Activated naive CD4-positive, alpha-beta T cell treated with anti-CD3 and anti-CD28 coated beads for 36 hours (primary cell): ENCODE data around the gene SLC7A1. TPM values are rescaled to one million over a fixed set of nuclear protein-coding genes. Genes with fewer than 3 reads are reported as not detected.

Source experiments
- CTCF ChIA-PET: fragments of 350-600 bp; sonication (Branson Sonifier 250); formaldehyde crosslinking; loops from one replicate; lab custom pipeline; 2021; ENCODE audit warnings: antibody characterized with exemption; lab: Charles Lee
- DNase-seq: peaks from one replicate; pipeline ENCODE4 v3.0.0-alpha.2; 2020
- H3K27ac Mint-ChIP-seq: one replicate; pipeline ENCODE4 v1.8.0; 2021; ENCODE audit warnings: mild to moderate bottlenecking, mixed read lengths
- H3K27me3 Mint-ChIP-seq: one replicate; pipeline ENCODE4 v1.8.0; 2021; ENCODE audit warnings: low read depth, mixed read lengths
- H3K36me3 Mint-ChIP-seq: one replicate; pipeline ENCODE4 v1.8.0; 2021; ENCODE audit warnings: low read depth, mixed read lengths
- H3K4me1 Mint-ChIP-seq: one replicate; pipeline ENCODE4 v1.8.0; 2021; ENCODE audit warnings: low read depth, mixed read lengths
- H3K4me3 Mint-ChIP-seq: one replicate; pipeline ENCODE4 v1.8.0; 2021; ENCODE audit warnings: mild to moderate bottlenecking, moderate library complexity, mixed read lengths
- H3K9me3 Mint-ChIP-seq: one replicate; pipeline ENCODE4 v1.8.0; 2021; ENCODE audit warnings: mixed read lengths
- intact Hi-C: fragments of 100-400 bp; cut with micrococcal nuclease; formaldehyde crosslinking; loops from one replicate; pipeline ENCODE4 v1.15.1; 2023
- total RNA-seq, 2 experiments: library from RNA; stranded (reverse); gene quantifications; one replicate each; pipeline ENCODE4 v1.2.3, GENCODE V29; 2021

The SLC7A1 gene
- total RNA-seq, 2 experiments from 2014 or later, result 115 to 119 TPM

DNA sequence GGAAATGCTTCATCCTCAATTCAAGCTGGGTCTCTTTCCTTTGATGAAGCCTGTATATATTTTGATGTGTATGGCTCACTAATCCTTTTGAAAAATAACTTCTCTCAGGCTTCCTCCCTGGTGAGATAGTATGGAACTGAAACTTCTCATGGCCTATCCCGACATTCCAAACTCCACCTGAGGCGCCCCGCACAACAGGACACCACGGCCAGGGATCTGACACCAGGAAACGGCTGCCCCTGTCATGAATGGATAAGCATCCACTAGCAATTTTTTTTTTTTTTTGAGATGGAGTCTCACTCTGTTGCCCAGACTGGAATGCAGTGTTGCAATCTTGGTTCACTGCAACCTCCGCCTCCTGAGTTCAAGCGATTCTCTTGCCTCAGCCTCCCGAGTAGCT, 16.4 kb downstream of the SLC7A1 start:
- no peak overlapping the region for H3K27ac Mint-ChIP-seq
- peaks cover 53% of the 10 kb centered on the region for H3K4me1 Mint-ChIP-seq

DNA sequence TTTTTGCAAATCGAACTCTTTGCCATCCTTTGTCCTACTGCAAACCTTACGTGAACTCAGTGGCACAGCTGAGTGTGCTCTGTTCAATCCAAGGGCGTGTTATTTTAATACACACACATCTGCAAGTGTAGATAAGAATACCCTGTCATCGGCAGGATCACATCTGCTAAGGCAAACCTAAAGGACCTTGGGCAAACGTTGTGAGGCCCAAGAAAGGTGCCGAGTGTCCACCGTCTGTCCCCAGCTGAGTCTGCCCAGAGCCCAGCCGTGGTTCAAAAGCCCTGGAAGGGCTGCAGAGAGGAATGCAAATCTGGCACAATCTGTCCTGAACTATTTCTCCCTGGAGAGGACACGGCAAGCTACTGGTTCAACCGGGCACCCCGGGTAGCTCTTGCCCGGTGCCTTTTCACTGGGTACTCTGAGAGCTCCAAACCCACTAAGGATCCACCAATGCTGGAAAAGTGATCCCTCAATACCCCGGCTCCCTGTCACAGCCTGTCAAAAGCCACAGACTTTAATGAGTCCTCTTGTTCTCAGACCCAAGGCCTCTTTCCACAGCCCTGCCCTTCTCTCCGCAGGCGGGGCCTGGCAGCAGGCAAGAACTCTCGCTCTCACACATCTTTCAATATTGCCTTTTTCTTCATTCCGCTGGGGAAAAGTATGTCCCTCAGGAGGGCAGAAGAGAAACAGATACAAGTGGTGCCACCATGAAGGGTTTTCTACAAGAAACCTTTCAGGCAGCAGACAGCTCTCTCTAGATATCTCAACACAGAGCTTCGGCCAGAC, 17.0 kb downstream of the SLC7A1 start:
- Mint-ChIP-seq H3K4me1 (peaks cover 53% of the 10 kb centered on the region), H3K27ac (no peak overlapping the region), H3K9me3 (no peaks in the 10 kb centered on the region), H3K36me3 (peaks cover 37% of the 10 kb centered on the region), H3K4me3 (no peak overlapping the region), H3K27me3 (no peaks in the 10 kb centered on the region)
- no peak for DNase-seq
- intact Hi-C loops, result no loop called here
- CTCF ChIA-PET, result interaction anchor here (1.2 kb wide), 1 partner anchor 24 kb away, joined by 3 read pairs; no protein-coding TSS in a partner anchor

More for the DNA sequence above, 16.4 kb downstream of the SLC7A1 start:
- no peak for DNase-seq
- intact Hi-C loops, result no loop called here
- H3K27me3 Mint-ChIP-seq, result no peaks in the 10 kb centered on the region
- CTCF ChIA-PET, result interaction anchor here (1.2 kb wide), 1 partner anchor 25 kb away, joined by 3 read pairs; no protein-coding TSS in a partner anchor
- no peaks in the 10 kb centered on the region for H3K9me3 Mint-ChIP-seq
- no peak overlapping the region for H3K4me3 Mint-ChIP-seq
- peaks cover 39% of the 10 kb centered on the region for H3K36me3 Mint-ChIP-seq

DNA sequence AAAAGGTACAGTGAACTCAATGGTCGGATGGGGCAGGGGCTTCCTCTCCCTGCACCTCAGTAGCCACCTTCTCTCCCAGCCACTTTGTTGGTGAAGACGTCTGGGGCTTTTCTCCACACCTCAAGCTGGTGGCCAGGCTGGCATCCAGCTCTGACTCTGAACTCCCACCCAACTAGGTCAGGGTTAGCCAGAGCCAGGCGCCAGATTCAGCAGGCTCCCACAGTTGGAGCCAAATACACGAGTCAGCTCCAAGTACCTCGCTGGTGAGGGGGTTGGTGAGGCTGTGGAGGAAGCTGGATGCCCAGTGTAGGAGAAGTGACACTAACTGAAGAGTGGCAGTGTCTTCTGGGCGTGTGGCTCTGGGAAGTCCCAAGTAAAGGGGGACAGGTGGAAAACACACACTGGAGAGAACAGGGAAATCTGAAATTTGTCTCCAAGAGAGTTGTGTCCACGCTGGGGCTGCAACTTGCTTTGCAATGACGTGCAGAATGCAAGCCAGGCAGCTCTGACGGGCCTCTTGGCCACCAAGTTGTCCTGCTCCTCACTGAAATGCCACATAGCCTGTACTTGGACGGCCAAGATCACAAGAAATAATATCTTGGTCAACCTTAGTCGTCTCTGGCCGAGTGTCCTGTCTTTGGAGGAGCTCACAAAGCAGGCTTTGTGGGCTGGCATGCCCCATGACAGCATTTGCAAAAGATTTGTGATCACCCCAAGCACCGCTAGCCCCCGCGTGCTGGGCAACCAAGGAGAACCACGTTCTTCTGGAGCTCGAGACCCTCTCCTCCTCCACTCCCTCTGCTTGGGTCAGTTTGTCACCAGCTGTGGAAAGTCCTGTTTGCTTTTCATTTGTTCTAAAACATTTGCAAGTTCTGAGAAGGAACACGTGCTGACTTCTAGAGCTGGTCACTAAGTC, 18.1 kb downstream of the SLC7A1 start:
- Mint-ChIP-seq H3K4me1 (peaks cover 55% of the 10 kb centered on the region), H3K27me3 (no peaks in the 10 kb centered on the region), H3K27ac (no peak overlapping the region), H3K36me3 (peaks cover 37% of the 10 kb centered on the region), H3K4me3 (no peak overlapping the region), H3K9me3 (no peaks in the 10 kb centered on the region)
- CTCF ChIA-PET, result no interaction called here
- DNase-seq, result no peak
- intact Hi-C loops, result no loop called here

DNA sequence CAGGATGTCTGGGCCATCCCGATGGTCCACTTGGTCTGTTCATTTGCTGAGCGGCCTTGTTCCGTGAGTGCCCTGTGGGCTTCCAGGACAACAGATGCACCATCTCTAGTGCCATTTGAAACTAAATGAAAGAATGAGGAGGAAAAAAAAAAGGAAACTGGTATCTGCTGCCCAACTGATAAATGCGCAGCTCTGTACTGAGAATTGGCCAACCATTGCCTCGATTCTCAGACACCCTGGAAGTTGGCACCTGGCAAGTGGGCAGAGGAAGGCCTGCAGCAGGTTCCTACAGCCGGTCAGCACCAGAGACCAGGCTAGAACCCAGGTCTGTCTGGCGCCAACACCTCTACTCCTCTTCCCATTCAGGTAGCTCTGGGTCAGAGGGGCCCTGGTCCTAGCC, 18.9 kb downstream of the SLC7A1 start:
- no peaks in the 10 kb centered on the region for H3K27me3 Mint-ChIP-seq
- CTCF ChIA-PET, result interaction anchor here (0.6 to 1.6 kb wide), 4 partner anchors 12 to 134 kb away, joined by 3 to 4 read pairs (median 3); no protein-coding TSS in a partner anchor
- no peak overlapping the region for H3K27ac Mint-ChIP-seq
- H3K4me3 Mint-ChIP-seq, result no peak overlapping the region
- DNase-seq, result no peak
- no peaks in the 10 kb centered on the region for H3K9me3 Mint-ChIP-seq
- peaks cover 42% of the 10 kb centered on the region for H3K36me3 Mint-ChIP-seq
- peaks cover 57% of the 10 kb centered on the region for H3K4me1 Mint-ChIP-seq
- intact Hi-C loops, result no loop called here

DNA sequence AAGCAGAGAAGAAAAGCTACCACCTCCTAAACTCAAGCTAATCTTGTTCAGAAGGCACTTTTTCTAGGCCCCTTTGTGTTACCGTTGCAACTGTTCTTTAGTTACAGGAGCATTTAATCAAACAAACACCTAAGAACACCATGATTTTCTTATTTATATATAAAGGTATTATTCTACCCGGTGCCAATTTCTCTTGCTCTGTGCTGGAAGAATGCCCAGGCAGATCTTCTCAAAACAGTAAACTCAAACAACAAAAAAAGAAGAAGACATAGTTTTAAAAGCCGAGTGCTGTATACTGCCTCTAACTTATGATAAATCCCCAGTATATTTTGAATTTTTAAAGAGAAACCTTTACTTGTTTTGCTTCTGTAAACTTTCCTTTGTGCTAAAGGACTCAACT, 20.4 kb downstream of the SLC7A1 start:
- no peak overlapping the region for H3K4me3 Mint-ChIP-seq
- CTCF ChIA-PET, result interaction anchor here (0.8 to 1.6 kb wide), 2 partner anchors 11 to 136 kb away, joined by 3 read pairs; no protein-coding TSS in a partner anchor
- peaks cover 41% of the 10 kb centered on the region for H3K36me3 Mint-ChIP-seq
- H3K27me3 Mint-ChIP-seq, result no peaks in the 10 kb centered on the region
- H3K9me3 Mint-ChIP-seq, result no peaks in the 10 kb centered on the region
- intact Hi-C loops, result no loop called here
- no peak overlapping the region for H3K27ac Mint-ChIP-seq
- peaks cover 53% of the 10 kb centered on the region for H3K4me1 Mint-ChIP-seq
- no peak for DNase-seq

DNA sequence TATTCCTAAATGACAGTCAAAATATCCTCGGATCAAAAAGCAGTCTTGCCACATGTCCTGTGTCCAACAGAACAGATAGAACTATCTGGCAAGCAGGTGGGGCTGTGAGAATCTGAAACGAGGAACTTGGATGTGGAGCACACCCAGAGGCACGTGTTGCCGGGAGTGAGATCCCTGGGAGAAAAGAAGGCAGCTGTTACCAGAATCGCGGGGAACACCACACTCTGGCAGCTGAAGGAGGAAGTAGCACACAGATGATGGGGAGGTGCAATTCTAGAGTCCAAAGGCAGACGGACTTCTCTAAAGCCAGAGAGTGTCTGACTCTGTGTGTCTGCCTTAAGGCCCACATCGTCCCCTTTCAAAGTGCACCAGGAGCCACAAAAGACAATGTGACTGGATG, 22.3 kb downstream of the SLC7A1 start:
- CTCF ChIA-PET, result no interaction called here

DNA sequence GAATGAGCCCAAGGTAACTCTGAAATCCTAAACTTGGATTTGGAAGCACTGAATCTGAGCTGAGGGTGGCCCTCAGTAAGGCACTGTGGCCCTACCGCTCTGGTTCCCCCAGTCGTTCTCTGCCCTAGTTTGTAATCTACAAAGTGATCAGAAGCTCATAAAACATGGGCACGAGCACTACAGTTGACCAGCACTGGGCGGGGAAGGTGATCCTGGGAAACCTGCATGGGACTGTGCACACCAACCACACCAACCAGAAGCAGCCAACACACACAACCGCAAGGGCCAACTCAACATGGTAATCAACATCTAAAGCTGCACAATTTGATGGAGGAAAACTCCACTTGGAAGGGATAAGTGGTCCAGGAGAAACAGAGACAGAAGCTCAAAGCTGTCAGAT, 22.9 kb downstream of the SLC7A1 start:
- peaks cover 64% of the 10 kb centered on the region for H3K4me1 Mint-ChIP-seq
- CTCF ChIA-PET, result no interaction called here
- intact Hi-C loops, result no loop called here
- H3K36me3 Mint-ChIP-seq, result peaks cover 37% of the 10 kb centered on the region
- no peak overlapping the region for H3K4me3 Mint-ChIP-seq
- H3K27ac Mint-ChIP-seq, result no peak overlapping the region
- no peak for DNase-seq
- no peaks in the 10 kb centered on the region for H3K27me3 Mint-ChIP-seq
- H3K9me3 Mint-ChIP-seq, result no peaks in the 10 kb centered on the region

More for the DNA sequence above, 22.3 kb downstream of the SLC7A1 start:
- H3K27me3 Mint-ChIP-seq, result no peaks in the 10 kb centered on the region
- H3K4me3 Mint-ChIP-seq, result no peak overlapping the region
- no peak overlapping the region for H3K27ac Mint-ChIP-seq
- no peak for DNase-seq
- peaks cover 39% of the 10 kb centered on the region for H3K36me3 Mint-ChIP-seq
- intact Hi-C loops, result no loop called here
- H3K9me3 Mint-ChIP-seq, result no peaks in the 10 kb centered on the region
- peaks cover 65% of the 10 kb centered on the region for H3K4me1 Mint-ChIP-seq

DNA sequence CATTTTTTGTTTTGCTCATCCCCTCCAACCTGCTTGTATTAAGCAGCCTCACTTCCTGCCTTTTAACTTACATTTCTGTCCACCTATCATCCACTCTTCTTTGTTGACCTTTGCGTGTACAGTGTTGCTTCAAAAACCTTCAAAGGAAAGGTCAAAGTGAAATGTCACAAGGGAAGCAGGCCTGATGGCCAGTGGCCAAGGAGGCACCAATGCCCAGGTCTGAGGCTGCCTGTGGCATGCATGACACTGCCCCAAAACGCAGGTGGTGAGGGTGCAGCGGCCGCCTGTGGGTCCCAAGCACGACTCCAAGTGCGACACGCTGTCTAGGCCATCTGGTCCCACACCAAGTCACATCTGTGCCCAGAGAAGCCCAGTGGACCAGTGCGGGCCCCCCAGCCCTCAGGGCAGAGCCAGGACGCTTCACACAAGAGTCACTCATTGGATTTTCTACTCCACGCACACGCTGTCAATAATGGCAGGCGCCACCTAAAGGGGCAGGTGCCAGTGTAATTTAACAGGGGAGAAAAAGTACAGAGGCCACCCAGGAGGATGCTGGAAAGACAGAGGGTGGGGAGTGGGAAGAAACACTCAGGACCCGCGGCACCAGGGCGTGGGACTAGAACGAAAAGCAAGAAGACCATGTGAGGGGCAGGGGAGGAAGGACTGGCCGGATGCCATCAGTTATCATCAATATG, 23.5 kb downstream of the SLC7A1 start:
- H3K27me3 Mint-ChIP-seq, result no peaks in the 10 kb centered on the region
- intact Hi-C loops, result no loop called here
- CTCF ChIA-PET, result no interaction called here
- H3K4me3 Mint-ChIP-seq, result no peak overlapping the region
- H3K9me3 Mint-ChIP-seq, result no peaks in the 10 kb centered on the region
- no peak for DNase-seq
- peaks cover 36% of the 10 kb centered on the region for H3K36me3 Mint-ChIP-seq
- H3K27ac Mint-ChIP-seq, result no peak overlapping the region
- H3K4me1 Mint-ChIP-seq, result peaks cover 65% of the 10 kb centered on the region

DNA sequence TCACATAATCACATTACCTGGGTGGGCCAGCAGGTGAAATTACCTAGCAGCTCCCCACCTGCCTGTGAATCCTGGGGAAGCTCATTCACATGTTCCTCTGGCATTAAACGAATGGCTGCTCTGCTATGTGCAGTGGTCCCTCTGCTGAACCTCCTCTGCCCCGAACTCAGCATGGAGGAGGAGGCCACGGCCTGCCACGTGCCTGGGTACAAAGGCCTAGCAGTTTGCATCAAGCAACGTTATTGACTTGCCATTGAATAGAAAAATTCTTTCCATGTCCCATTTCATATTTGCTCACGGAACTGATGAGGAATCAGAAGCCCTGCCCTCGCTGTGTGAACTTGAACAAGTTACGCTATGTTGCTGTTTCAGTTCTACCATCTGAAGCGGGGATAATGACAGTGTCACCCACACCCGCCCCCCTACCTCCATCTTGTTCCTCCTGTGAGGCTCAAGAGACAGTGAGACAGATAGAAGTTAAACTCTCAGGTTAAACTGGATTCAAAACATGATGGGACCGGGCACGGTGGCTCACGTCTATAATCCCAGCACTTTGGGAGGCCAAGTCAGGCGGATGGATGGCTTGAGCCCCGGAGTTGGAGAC, 25.3 kb downstream of the SLC7A1 start:
- Mint-ChIP-seq H3K9me3 (no peaks in the 10 kb centered on the region), H3K36me3 (peaks cover 29% of the 10 kb centered on the region), H3K27me3 (no peaks in the 10 kb centered on the region), H3K4me1 (peaks cover 70% of the 10 kb centered on the region), H3K27ac (no peak overlapping the region), H3K4me3 (no peak overlapping the region)
- no peak for DNase-seq
- intact Hi-C loops, result no loop called here
- CTCF ChIA-PET, result no interaction called here

DNA sequence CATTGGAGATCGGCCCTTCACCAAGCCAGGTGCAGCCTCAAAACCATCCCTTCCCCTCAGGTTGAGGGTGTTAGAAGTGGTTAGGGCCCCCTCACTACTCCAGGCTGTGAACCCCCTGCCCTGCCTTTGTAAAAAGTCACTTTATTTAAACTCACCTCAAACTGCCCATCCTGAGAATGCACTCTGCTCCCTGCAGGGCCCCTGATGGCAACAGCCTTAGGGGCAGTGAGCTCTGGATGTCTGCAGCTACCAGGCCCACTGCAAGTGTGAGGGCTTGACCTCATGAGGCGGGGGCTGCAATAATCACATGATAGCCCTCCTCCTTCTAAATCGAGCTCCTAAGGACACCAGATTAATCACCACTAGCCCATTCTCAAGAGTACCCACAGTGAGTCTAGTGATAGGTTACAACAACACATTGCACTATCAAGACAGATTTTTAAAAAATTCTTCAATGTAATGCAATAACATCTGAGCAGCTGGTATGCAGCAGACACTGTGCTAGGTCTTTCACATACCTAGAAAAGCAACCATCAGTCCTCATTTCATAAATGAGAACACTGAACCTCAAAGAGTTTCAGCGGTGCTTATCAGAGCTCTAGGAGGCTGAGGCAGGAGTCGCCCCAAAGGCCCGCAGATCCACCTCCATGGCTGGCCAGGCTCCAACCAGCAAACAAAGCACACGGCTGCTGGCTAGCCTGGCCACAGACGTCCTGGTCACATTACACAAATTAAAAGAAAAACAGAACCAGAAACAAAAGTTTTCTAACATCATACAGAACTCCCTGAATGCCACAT, 26.0 kb downstream of the SLC7A1 start:
- Mint-ChIP-seq H3K9me3 (no peaks in the 10 kb centered on the region), H3K27ac (no peak overlapping the region), H3K36me3 (peaks cover 29% of the 10 kb centered on the region), H3K27me3 (no peaks in the 10 kb centered on the region), H3K4me1 (peaks cover 74% of the 10 kb centered on the region), H3K4me3 (no peak overlapping the region)
- no peak for DNase-seq
- intact Hi-C loops, result no loop called here
- CTCF ChIA-PET, result no interaction called here

DNA sequence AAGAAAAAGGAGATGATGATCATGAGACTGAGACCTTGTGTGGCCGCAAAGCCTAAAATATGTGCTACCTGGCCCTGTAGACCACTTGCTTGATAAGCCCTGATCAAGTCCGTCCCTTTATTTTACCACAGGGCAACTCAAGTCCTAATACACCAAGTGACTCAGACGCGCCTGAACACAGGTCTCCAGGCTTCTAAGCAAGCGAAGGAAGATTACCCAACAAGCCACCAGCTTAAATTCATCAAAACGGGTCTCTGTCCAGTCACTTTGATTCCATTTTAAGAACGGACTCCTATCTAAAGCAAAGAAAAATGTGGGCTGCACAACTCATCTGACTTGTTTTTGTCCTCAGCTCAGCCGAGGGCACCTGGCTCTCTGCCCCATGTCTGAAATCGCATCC, 26.8 kb downstream of the SLC7A1 start:
- H3K4me1 Mint-ChIP-seq, result peaks cover 74% of the 10 kb centered on the region
- intact Hi-C loops, result no loop called here
- no peak for DNase-seq
- H3K36me3 Mint-ChIP-seq, result peaks cover 25% of the 10 kb centered on the region
- H3K9me3 Mint-ChIP-seq, result no peaks in the 10 kb centered on the region
- H3K4me3 Mint-ChIP-seq, result no peak overlapping the region
- CTCF ChIA-PET, result no interaction called here
- no peaks in the 10 kb centered on the region for H3K27me3 Mint-ChIP-seq
- no peak overlapping the region for H3K27ac Mint-ChIP-seq
